Spleen (tissue), 11 donors: ENCODE measurements around the gene SOX30. TPM values are rescaled to one million over a fixed set of nuclear protein-coding genes. Genes with fewer than 3 reads are reported as not detected.

ENCODE experiments used
- DNase-seq: peaks from one replicate; pipeline ENCODE4 v3.0.0-alpha.2; 2020
- H3K27ac ChIP-seq, 8 donors: fragments of 200-600 bp; sonication (generic) in 7 of 8; 1 replicate in 4 of 8; 2 replicates in 4 of 8; pipeline versions ENCODE4 v1.5.0 to v1.8.0; 2016 to 2021; ENCODE audit warnings: inconsistent platforms in 4 of 8, mild to moderate bottlenecking in 4 of 8, moderate library complexity in 1 of 8
- H3K27me3 ChIP-seq, 7 donors: fragments of 200-600 bp; sonication (generic) in 6 of 7; replicated peaks in 1 of 7; 1 replicate in 4 of 7; 2 replicates in 3 of 7; pipeline versions ENCODE4 v1.5.0 to v1.8.0; 2016 to 2021; ENCODE audit warnings: inconsistent platforms in 3 of 7, mild to moderate bottlenecking in 1 of 7
- H3K36me3 ChIP-seq, 6 donors: fragments of 200-600 bp; sonication (generic) in 5 of 6; 1 replicate in 4 of 6; 2 replicates in 2 of 6; pipeline versions ENCODE4 v1.5.0 to v1.8.0; 2016 to 2021; ENCODE audit warnings: inconsistent platforms in 2 of 6
- H3K4me1 ChIP-seq, 6 donors: fragments of 200-600 bp; sonication (generic) in 5 of 6; 1 replicate in 3 of 6; 2 replicates in 3 of 6; pipeline versions ENCODE4 v1.5.0 to v1.8.0; 2016 to 2021; ENCODE audit warnings: inconsistent platforms in 3 of 6
- H3K4me3 ChIP-seq, 8 donors: fragments of 200-600 bp; sonication (generic) in 7 of 8; 1 replicate in 4 of 8; 2 replicates in 4 of 8; pipeline versions ENCODE4 v1.5.0 to v1.8.0; 2016 to 2021; ENCODE audit warnings: inconsistent platforms in 4 of 8, mild to moderate bottlenecking in 4 of 8, moderate library complexity in 2 of 8
- H3K9me3 ChIP-seq, 8 donors: fragments of 200-600 bp; sonication (generic) in 7 of 8; 1 replicate in 4 of 8; 2 replicates in 4 of 8; pipeline versions ENCODE4 v1.5.0 to v1.8.0; 2016 to 2021; ENCODE audit warnings: inconsistent platforms in 4 of 8
- CTCF ChIP-seq, 11 experiments: fragments of 200-600 bp in 7 of 11; fragments of 450-650 bp in 4 of 11; sonication (generic) in 4 of 11; IDR thresholded peaks in 8 of 11; conservative IDR thresholded peaks in 3 of 11; 1 replicate in 7 of 11; 2 replicates in 4 of 11; pipeline versions ENCODE4 v1.4.0 to v1.8.0; 2016 to 2021; ENCODE audit warnings: antibody characterized with exemption in 11 of 11, inconsistent platforms in 4 of 11, mild to moderate bottlenecking in 1 of 11
- POLR2A ChIP-seq, 3 donors: fragments of 450-650 bp; IDR thresholded peaks; one replicate each; pipeline ENCODE4 v1.5.1; 2017; ENCODE audit warnings: antibody characterized with exemption in 3 of 3, mild to moderate bottlenecking in 1 of 3
- POLR2AphosphoS5 ChIP-seq, 3 donors: sonication (generic); formaldehyde crosslinking; IDR thresholded peaks; one replicate each; pipeline ENCODE4 v1.5.1; 2017; ENCODE audit warnings: antibody characterized with exemption in 3 of 3
- WGBS, 5 donors: extraction: QIAGEN DNeasy Blood & Tissue Kit in 3 of 5; methylation state at CpG; one replicate each; pipeline versions ENCODE4 v1.1.5 to v1.1.7; 2013 to 2018; 5-methylcytosine and 5-hydroxymethylcytosine counted together
- intact Hi-C: fragments of 100-400 bp; cut with DNase I; formaldehyde crosslinking; loops from one replicate; pipeline ENCODE4 v1.15.0; 2023; ENCODE audit warnings: low total_unique reads
- polyA plus RNA-seq, 3 donors: library from polyadenylated mRNA; stranded (reverse); fragments of 200-250 nt; gene quantifications; one replicate each; pipeline ENCODE4 v1.2.1, GENCODE V29; 2013
- total RNA-seq, 7 donors: library from RNA; depleted of rRNA in 3 of 7; stranded (reverse); fragments of >200 nt in 3 of 7; fragmentation: NEBNext Ultra II Directional in 4 of 7; extraction: Animal tissue kit (Norgen Biotek cat#: 25700) in 4 of 7; gene quantifications; one replicate each; pipeline versions ENCODE4 v1.1.0 to v1.2.1, GENCODE V29; 2016 to 2021
- donor health status: healthy with polysubstance abuse.
- donor health status: DM: no; HTN: no; CAD: no; lungs with moderate emphysema.
- donor health status: DM: no; HTN: no; CAD: no.
- donor health status: Bipolar disorder and iron deficiency.
- donor health status: healthy.
- donor health status: DM: no; HTN: no; CAD: no.
- donor health status: DM: yes; HTN: yes; CAD: no.

Gene SOX30
- total and polyA plus RNA-seq, 10 donors: 0.02 to 0.27 (median 0.16) TPM; not detected in 2

- intact Hi-C loops: no loop called here
Measured at GRCh38 chr5:157658893-157659292, 6.7 kb upstream of the SOX30 start.

GRCh38 chr5:157657516-157657915 lies 5.3 kb upstream of the SOX30 start:
- no peaks in the 10 kb centered on the region for H3K27me3 ChIP-seq
- intact Hi-C loops: no loop called here
- H3K9me3 ChIP-seq: peaks cover 4 to 80% (median 51%) of the 10 kb centered on the region in 8 donors
- no peak for DNase-seq
- 80 to 93% (median 91%) methylated on average over 2 of the region's 2 CpGs for WGBS, 5 donors
- H3K4me1 ChIP-seq: peaks cover 0 to 2% (median 0%) of the 10 kb centered on the region in 6 donors
- H3K27ac ChIP-seq: no peak overlapping the region
- no peak overlapping the region for H3K4me3 ChIP-seq
- TF ChIP-seq POLR2A (IDR thresholded peaks at IDR 0.05) (no peak), POLR2AphosphoS5 (IDR thresholded peaks at IDR 0.05) (no peak), CTCF (IDR thresholded peaks at IDR 0.05 in 8 of 11, conservative IDR thresholded peaks at IDR 0.05 in 3 of 11) (no peak)
- peaks cover 0 to 19% (median 0%) of the 10 kb centered on the region in 6 donors for H3K36me3 ChIP-seq

More at GRCh38 chr5:157658893-157659292, 6.7 kb upstream of the SOX30 start:
- TF ChIP-seq POLR2AphosphoS5 (IDR thresholded peaks at IDR 0.05) (no peak), POLR2A (IDR thresholded peaks at IDR 0.05) (no peak), CTCF (IDR thresholded peaks at IDR 0.05 in 8 of 11, conservative IDR thresholded peaks at IDR 0.05 in 3 of 11) (no peak)
- Histone ChIP-seq H3K4me3 (no peak overlapping the region), H3K27ac (no peak overlapping the region), H3K9me3 (peaks cover 4 to 68% (median 48%) of the 10 kb centered on the region in 8 donors), H3K4me1 (no peaks in the 10 kb centered on the region), H3K36me3 (peaks cover 0 to 19% (median 0%) of the 10 kb centered on the region in 6 donors), H3K27me3 (no peaks in the 10 kb centered on the region)
- WGBS, 5 donors: 79 to 92% (median 87%) methylated on average over 1 of the region's 1 CpG
- no peak for DNase-seq

- 23 to 61% (median 24%) methylated on average over 22 to 63 of the region's 63 CpGs for WGBS, 5 donors
- Histone ChIP-seq H3K9me3 (peaks cover 0 to 42% (median 11%) of the 10 kb centered on the region in 8 donors), H3K27ac (peak overlapping the region; percentile 27 to 88 (median 74)), H3K36me3 (no peaks in the 10 kb centered on the region), H3K4me1 (peaks cover 0 to 38% (median 12%) of the 10 kb centered on the region in 6 donors), H3K4me3 (peak overlapping the region; percentile 26 to 74 (median 37)), H3K27me3 (no peaks in the 10 kb centered on the region)
- peak; percentile 96 for DNase-seq
- TF ChIP-seq CTCF (IDR thresholded peaks at IDR 0.05 in 8 of 11, conservative IDR thresholded peaks at IDR 0.05 in 3 of 11) (peak in 10 of 11 experiments; percentile 30 to 67 (median 47)), POLR2A (IDR thresholded peaks at IDR 0.05) (no peak), POLR2AphosphoS5 (IDR thresholded peaks at IDR 0.05) (peak; percentile 72 to 86 (median 82))
- intact Hi-C loops: no loop called here
Measured at GRCh38 chr5:157651623-157652376, 438 bp downstream of the SOX30 start.

- no peak for DNase-seq
- Histone ChIP-seq H3K27me3 (no peaks in the 10 kb centered on the region), H3K4me3 (peak overlapping the region in 6 of 8 donors; percentile 26 to 74 (median 42)), H3K9me3 (peaks cover 0 to 35% (median 4%) of the 10 kb centered on the region in 8 donors), H3K4me1 (peaks cover 0 to 40% (median 12%) of the 10 kb centered on the region in 6 donors), H3K36me3 (no peaks in the 10 kb centered on the region), H3K27ac (peak overlapping the region in 6 of 8 donors; percentile 66 to 88 (median 78))
- TF ChIP-seq CTCF (IDR thresholded peaks at IDR 0.05 in 8 of 11, conservative IDR thresholded peaks at IDR 0.05 in 3 of 11): no peak
- TF ChIP-seq POLR2A (IDR thresholded peaks at IDR 0.05): no peak
- no peak for TF ChIP-seq POLR2AphosphoS5 (IDR thresholded peaks at IDR 0.05)
- intact Hi-C loops: no loop called here
- 83 to 93% (median 86%) methylated on average over 28 to 33 of the region's 33 CpGs for WGBS, 5 donors
Measured at GRCh38 chr5:157650991-157651611, 1.1 kb downstream of the SOX30 start.
